ENCODE measurements around the gene MAML1. TPM values are rescaled to one million over a fixed set of nuclear protein-coding genes. Genes with fewer than 3 reads are reported as not detected.
"Not testable (repeated sequence)": the region's sequence is repeated elsewhere in the genome, so short reads cannot be mapped to it uniquely, and the experiment has no call there.

Gene MAML1, protein sequence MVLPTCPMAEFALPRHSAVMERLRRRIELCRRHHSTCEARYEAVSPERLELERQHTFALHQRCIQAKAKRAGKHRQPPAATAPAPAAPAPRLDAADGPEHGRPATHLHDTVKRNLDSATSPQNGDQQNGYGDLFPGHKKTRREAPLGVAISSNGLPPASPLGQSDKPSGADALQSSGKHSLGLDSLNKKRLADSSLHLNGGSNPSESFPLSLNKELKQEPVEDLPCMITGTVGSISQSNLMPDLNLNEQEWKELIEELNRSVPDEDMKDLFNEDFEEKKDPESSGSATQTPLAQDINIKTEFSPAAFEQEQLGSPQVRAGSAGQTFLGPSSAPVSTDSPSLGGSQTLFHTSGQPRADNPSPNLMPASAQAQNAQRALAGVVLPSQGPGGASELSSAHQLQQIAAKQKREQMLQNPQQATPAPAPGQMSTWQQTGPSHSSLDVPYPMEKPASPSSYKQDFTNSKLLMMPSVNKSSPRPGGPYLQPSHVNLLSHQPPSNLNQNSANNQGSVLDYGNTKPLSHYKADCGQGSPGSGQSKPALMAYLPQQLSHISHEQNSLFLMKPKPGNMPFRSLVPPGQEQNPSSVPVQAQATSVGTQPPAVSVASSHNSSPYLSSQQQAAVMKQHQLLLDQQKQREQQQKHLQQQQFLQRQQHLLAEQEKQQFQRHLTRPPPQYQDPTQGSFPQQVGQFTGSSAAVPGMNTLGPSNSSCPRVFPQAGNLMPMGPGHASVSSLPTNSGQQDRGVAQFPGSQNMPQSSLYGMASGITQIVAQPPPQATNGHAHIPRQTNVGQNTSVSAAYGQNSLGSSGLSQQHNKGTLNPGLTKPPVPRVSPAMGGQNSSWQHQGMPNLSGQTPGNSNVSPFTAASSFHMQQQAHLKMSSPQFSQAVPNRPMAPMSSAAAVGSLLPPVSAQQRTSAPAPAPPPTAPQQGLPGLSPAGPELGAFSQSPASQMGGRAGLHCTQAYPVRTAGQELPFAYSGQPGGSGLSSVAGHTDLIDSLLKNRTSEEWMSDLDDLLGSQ
- 20.4 TPM for total RNA-seq
- long read RNA-seq, partial matches to known transcripts = 10 of 10 reads
- long read RNA-seq, other reads (novel, unspliced or antisense) = 0 of 10 reads

DNA sequence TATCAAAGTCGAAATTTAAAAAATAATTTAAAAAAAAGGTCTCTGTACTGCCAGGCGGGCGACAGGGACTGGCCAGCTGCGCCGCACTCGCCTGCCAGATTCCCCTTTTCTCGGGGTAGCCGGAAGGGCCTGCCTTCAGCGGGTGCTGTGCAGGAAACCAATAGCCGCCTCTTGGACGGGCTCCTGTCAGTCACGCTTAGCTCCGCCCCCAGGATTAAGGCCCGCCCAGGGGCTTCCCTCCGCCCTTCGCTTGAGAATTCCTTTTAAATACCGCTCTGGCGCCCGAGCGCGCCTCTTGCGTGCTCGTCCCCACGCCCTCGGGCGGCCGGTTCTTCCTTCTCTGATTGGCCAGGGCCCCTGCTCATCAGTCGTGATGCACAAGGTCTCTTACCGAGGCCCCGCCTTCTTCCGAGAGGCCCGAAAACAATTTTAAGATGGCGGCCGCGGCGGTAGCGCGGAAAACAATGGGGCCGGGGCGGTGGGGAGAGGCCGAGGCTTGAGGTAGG is at the start of gene MAML1:
Gene MAML1, plus strand, starts transcription at position 411 of the 506 bp plus-strand sequence. CDS start 291 bp downstream, outside the sequence.
- DNase-seq (ENCODE audit: low spot score) = peak; percentile 100

DNA sequence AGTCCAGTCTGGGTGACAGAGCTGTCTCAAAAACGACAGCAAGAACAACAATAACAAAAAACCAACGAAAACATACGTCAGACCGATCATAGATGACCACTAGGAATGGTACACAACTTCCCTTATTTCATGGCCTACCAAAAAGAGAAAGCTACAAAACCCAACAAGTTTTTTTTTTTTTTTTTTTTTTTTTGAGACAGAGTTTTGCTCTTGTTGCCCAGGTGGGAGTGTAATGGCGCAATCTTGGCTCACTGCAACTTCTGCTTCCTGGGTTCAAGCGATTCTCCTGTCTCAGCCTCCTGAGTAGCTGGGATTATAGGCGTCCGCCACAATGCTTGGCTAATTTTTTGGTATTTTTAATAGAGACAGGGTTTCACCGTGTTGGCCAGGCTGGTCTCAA is 43.4 kb upstream of the MAML1 start:
- not testable (repeated sequence) for DNase-seq (ENCODE audit: low spot score)

DNA sequence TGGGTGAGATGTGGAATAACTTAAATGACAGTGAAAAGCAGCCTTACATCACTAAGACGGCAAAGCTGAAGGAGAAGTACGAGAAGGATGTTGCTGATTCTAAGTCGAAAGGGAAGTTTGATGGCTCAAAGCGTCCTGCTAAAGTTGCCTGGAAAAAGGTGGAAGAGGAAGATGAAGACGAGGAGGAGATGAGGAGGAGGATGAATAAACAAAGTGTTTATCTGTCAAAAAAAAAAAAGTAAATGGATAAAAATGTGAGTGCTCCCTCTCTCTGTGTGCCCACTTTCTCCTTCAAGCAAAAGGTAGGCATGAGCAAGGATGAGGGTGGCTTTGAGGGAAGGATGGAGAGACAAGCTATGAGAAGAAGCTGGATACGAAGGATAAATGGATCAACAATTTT is 38.1 kb upstream of the MAML1 start:
- DNase-seq (ENCODE audit: low spot score) = no peak

DNA sequence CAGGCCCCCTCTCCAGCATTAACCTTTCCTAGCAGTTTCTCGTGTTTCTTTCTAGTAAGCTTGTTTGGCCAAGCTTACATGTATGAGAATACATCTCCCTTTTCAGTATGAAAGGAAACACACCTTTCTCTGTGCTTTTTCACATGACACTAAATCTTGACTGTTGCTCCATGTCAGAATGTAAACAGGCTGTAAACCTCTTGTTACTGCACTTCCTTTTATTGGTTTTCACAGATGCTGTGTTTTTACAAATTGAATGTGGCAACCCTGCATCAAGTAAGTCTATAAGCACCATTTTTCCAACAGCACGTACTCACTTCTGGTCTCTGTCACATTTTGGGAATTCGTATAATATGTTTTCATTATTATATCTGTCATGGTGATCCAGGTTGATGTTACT is 36.0 kb upstream of the MAML1 start:
- no peak for DNase-seq (ENCODE audit: low spot score)

DNA sequence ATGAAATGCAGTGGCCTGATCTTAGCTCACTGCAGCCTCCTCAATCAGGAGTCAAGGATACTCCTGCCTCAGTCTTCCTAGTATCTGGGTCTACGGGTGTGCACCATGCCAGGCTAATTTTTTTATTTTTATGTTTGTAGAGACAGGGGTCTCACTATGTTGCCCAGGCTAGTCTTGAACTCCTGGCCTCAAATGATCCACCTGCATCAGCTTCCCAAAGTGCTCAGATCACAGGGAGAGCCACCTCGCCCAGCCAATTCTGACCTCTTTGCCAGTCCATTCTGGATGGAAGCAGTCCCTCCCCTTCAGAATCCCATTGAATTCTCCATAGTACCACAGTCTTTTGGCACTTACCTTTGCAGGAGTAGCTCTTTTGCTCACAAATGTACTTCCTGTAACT is 35.5 kb upstream of the MAML1 start:
- DNase-seq (ENCODE audit: low spot score) = no peak

DNA sequence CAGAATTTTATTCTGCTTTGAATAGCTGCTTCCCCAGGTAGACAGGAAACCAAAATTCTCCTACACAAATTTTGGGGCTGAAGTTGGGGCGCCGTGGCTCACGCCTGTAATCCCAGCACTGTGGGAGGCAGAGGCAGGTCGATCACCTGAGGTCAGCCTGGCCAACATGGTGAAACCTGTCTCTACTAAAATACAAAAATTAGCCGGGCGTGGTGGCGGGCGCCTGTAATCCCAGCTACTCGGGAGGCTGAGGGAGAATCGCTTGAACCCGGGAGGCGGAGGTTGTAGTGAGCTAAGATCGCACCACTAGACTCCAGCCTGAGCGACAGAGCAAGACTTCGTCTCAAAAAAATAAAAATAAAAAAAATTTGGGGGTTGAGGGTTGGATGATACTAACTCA is 35.1 kb upstream of the MAML1 start:
- not testable (repeated sequence) for DNase-seq (ENCODE audit: low spot score)

DNA sequence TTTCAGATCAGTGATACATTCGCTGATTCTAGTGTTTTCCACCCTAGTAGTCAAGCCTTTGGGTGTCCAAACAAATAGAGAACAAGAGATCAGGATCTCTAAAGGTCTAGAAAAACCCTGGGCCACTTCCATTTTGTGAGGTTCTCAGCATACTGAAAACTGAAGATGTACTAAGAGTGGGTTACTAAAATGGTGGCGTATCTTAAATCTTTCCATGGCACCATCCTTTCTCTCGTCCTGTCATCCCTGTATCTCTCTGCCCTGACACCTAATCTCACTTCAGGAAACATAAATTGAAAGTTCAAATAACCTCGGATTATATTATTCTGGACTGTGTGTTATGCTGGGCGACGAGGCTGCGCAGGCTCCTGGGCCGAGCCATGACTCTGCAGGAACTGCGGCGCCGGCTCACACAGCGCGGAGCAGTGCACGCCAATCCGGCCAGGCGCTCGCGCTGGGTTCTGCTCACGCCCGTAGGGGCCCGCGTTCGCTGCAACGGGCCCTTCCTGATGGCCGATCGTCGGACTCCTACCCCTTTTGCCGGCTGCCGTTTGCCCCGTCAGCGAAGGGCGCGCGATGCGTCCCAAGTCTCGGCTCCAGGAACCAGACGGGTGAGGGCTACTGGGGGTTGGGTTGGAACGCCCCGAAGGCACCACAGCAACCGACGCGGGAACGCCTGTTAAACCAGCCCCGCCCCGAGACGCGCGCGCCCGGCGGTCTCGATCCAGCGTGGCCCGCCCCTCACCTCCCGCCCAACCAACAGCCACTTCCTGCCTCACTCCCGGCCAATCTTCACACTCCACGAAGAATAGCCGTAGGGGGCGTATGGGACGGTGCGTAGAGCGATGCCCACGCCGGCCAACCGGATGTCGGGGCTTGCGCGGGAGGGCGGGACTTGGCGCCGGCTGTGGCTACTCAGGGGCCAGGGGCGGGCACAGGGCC is 34.4 kb upstream of the MAML1 start:
- DNase-seq (ENCODE audit: low spot score) = peak; percentile 100

DNA sequence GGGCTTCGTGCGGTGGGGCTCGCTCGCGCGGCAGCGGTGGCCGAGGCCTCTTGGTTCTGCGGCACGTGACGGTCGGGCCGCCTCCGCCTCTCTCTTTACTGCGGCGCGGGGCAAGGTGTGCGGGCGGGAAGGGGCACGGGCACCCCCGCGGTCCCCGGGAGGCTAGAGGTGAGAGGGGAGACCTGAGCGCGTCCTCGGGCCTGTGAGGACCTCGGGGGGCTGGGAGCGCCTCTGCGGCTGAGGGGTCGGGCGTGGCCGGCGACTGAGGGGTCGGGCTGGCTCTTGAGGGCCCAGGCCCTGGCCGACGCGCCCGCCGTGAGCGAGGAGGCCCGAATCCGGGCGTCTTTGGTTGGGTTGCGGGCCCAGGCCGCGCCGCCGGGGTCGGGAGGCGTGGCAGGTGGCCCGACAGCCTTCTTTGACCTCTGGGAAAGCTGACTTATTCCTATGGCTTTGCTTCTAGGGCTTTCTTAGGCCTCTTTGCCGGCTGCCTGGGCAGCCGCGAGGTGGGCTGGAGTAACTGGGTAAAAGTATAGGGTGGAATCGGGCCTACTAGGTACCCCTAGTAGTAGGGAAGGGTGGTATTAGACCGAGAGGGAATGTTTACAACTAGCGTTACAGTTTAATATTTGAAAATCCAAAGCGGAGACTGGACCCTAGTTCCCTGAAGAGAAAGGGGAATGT is 33.5 kb upstream of the MAML1 start, which contains the start of gene CANX:
Gene CANX, plus strand, starts transcription at position 33 of the 681 bp plus-strand sequence. CDS start 6,715 bp downstream, outside the sequence.
- no peak for DNase-seq (ENCODE audit: low spot score)

DNA sequence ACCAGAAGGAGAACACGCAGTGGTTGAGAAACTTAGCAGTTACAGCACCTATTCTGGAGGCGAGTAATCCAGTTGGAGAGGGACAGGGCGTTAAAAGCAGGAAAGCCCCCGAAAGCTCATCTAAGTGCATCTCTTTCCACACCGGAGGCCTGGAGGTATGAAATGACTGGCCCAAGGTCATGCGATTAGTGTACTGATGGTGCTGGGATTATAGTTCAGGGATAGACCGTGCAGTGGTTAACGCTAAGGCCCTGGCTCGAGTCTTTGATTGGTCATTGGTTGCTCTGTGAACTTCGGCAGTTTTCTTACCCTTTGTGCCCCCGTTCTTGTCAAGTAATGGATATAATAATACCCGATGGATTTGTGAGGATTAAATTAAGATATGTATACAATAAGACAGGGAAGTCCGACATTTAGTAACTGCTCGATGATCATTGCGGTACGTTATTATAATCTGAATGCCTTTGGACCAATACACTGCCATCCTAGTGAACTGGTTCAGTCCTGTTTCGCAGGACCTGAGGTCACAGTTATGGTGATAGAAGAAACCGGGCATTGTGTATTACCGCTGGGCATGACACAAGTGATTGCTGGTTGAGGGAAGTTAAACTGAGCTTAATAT is 32.9 kb upstream of the MAML1 start:
- DNase-seq (ENCODE audit: low spot score) = no peak

DNA sequence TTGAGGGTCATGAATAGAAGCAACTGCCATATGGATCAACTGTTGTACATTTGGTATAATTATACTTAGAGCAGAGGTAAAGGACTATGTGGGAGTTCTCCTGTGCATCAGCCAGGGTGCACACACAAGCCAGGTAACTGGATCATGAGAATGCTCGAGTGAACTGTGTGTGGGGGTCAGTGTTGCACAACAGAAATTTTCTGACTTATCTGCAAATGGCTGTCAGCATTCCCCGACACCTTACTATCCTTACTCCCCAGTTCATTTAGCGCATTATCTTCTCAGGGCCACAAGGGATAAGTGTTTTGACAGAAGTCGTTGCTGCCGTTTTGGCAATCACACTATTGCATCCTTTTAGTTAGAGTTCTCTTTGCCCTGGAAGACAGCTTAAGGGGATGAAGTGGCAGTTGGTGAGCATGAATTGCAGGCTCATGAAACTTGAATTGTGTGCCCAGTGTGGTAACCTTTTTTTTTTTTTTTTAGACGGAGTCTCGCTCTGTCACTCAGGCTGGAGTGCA is 32.2 kb upstream of the MAML1 start:
- DNase-seq (ENCODE audit: low spot score) = no peak

DNA sequence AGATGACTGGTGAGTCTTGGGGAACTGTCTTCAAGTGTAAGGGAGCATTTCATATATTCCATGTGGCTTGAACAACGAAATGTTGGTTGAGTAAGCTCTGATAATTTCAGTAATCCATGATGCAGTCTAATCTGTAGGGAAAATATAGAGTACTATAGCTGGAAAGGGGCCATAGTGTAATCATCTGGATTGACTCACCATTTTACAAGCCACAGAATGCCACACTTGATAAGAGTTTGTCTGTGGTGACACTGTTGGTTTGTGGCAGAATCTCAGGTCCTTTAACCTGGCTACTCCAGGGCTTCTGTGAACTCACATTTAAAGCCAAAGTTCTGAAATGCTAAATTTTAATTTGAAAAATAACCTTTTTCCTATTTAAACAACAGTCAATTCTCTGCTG is 16.3 kb upstream of the MAML1 start:
- no peak for DNase-seq (ENCODE audit: low spot score)

DNA sequence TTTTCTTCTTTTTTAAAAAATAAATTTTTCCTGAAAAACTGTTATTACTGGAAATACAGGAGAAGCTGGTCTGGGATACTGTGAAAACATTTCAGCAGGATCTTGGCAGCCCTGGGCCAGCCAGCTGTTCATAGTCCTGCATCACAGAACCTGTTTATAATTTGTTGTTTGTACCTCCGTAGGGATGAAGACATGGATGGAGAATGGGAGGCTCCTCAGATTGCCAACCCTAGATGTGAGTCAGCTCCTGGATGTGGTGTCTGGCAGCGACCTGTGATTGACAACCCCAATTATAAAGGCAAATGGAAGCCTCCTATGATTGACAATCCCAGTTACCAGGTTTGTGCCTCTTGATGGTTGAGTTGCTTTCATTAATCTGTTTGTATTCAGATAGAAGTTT is 12.4 kb upstream of the MAML1 start:
- no peak for DNase-seq (ENCODE audit: low spot score)

DNA sequence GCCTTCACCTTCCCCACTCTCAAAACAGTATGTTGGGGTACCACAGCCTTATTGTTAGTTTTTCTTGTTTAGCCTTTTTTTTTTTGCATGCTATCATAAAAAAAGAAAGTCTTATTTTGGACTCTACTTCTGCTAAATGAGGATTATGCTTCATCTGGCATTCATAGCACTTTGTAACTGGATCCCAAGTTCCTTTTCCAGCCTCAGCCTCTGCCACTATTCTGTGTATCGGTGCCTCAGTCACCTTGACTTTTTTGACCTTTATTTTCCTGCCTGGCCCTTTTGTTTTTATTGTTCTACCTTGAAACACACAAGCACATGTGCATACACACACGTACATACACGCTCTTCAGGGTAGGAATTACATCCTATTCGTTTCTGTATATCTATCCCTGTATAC is 8.5 kb upstream of the MAML1 start:
- DNase-seq (ENCODE audit: low spot score) = no peak

DNA sequence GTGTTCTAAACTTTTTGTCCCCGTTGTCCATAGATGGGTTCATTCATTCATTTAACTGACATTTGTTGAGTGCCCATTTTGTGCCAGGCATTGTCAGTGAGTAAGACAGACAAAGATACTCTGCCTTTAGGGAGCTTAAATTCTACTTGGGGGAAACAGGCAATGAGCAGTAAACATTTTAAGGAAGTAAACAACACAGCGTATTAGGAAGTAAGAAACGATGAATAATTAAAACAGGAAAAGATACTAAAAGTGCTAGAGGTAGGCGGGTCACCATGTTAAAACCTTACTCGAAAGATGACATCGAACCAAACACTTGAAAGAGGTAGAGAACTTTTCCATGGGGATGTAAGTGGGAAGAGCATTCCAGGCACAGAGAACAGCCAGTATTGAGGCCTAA is 5.5 kb upstream of the MAML1 start:
- no peak for DNase-seq (ENCODE audit: low spot score)

DNA sequence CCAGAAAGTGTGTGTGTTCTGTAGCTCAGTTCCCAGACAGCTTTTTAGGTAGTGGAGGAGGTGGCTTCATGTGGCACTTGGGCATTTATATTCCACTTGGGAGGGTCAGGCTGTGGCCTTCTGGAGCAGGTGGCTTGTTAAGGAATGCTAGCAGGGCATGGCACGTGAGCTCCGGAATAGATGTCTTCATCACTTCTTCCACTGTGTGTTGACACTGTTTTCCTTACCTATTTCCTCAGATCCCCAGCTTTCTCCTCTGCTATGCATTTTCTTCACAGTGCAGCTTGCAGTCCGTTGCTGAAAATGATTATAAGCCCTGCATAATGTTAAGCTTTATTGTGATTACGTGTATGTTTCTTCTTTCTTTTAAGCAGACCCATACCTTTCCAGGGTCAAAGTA is 3.3 kb upstream of the MAML1 start:
- no peak for DNase-seq (ENCODE audit: low spot score)

DNA sequence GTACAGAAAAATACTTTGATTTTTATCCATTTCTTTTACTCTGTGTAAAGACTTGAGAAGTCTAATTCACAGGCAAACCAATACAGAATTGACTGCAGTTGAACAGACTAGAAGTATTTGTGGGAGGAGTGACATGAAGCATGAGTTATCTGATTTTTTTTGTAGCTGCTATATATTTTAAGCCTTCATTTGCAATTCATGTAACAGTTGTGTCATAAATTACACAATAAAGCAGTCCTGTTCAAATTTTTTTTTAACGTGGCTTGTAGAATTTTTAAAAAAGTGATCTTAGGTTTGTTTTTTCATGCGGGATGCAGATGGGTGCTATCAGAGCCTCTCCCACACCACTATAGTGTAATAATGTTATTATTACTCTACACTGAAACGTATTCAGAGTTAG is 2.9 kb upstream of the MAML1 start:
- no peak for DNase-seq (ENCODE audit: low spot score)

DNA sequence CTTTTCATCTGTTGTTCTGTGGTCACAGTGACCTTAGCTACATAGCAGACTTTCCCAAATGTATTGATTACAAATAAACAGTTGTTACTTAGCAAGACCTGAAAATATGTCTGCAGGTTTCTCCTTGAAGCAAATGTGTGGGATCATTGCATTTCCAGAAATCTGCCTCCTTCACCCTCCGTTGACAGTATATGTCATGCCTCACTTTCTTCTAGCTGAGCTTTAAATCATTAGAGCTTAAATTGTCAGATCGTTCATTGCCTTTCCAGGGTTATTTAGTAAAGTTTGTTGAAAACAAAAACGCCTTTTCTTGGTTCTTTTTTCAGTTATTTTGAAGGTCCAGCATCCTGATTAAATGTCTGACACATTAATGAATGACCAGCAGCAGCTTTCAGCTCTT is 2.3 kb upstream of the MAML1 start:
- no peak for DNase-seq (ENCODE audit: low spot score)

DNA sequence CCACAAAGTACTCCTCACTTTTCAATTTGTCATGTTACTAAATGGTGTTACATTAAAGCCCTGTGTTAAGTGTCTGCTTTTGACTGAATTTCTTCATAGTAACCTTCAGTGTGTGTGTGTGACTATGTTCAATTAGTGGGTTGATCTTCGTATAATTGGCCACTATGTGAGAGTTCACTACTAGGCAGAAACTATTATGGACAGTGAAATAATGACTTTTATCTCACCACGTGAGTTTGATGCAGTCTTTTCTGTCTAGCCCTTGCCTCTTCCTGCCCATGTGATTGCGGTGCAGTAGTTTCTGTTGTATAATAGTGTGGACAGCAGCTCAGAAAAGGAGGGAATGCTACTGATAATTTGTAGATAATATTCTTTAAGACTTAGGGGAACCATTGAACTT is 1.8 kb upstream of the MAML1 start:
- no peak for DNase-seq (ENCODE audit: low spot score)

DNA sequence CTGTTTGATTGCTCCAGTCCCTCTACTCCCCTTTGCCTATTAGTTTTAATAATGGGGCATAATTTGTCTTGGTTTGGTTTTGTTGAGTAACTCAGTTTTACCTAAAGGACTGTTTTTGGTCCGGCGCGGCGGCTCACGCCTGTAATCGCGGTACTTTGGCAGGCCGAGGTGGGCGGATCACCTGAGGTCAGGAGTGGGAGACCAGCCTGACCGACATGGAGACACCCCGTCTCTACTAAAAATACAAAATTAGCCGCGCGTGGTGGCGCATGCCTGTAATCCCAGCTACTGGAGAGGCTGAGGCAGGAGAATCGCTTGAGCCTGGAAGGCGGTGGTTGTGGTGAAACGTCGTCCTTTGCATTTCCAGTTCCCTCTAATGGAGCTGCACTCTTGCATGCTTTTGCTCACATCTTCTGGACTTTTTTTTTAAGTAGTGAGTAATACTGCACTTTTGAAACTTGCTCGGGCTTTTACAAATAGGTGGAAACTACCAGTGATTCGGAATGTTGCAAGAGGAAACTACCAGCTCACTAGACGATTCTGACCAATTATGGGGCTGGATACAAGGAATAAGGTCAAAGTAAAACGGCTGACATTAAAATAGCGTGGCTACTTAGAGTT is 721 bp upstream of the MAML1 start:
- no peak for DNase-seq (ENCODE audit: low spot score)

Measured in mesenteric fat pad (tissue), 1 donor.